A673 (cell line): Measurements from ENCODE around the gene PTH1R. TPM values are rescaled to one million over a fixed set of nuclear protein-coding genes. Genes with fewer than 3 reads are reported as not detected.

Experiments
- BruUV-seq: library from RNA; stranded (reverse); fragments of 400-500 nt; replicated peaks from 2 replicates; lab custom pipeline; 2021; lab: Mats Ljungman, UMichigan
- CTCF ChIA-PET: fragments of 300-600 bp; sonication (Branson Sonifier 250); formaldehyde crosslinking; loops from one replicate; lab custom pipeline; 2022; ENCODE audit warnings: antibody characterized with exemption; lab: Charles Lee
- POLR2A ChIA-PET: fragments of 300-600 bp; sonication (Branson Sonifier 250); formaldehyde crosslinking; loops from one replicate; lab custom pipeline; 2022; ENCODE audit warnings: antibody characterized with exemption; ENCODE audit not compliant: low non-redundant PET; lab: Charles Lee
- DNase-seq: peaks from one replicate; pipeline ENCODE4 v3.0.0-alpha.2; 2015; ENCODE audit warnings: low spot score
- H3K27ac ChIP-seq: fragments of 200-600 bp; sonication (generic); 2 replicates; pipeline ENCODE4 v1.5.1; 2016; ENCODE audit warnings: mixed run types, low read depth, mild to moderate bottlenecking, mixed read lengths, antibody characterized with exemption, low read length; ENCODE audit not compliant: poor library complexity, severe bottlenecking
- H3K27me3 ChIP-seq: fragments of 200-600 bp; sonication (generic); replicated peaks from 2 replicates; pipeline ENCODE4 v1.6.1; 2017; ENCODE audit warnings: mixed run types, low read depth, mild to moderate bottlenecking, mixed read lengths, antibody characterized with exemption, low read length; ENCODE audit not compliant: insufficient read depth, poor library complexity
- H3K36me3 ChIP-seq: fragments of 200-600 bp; sonication (generic); 2 replicates; pipeline ENCODE4 v1.6.1; 2016; ENCODE audit warnings: mixed run types, mild to moderate bottlenecking, mixed read lengths, antibody characterized with exemption, low read length; ENCODE audit not compliant: insufficient read depth, poor library complexity, severe bottlenecking
- H3K4me1 ChIP-seq: fragments of 200-600 bp; sonication (generic); 2 replicates; pipeline ENCODE4 v1.6.1; 2017; ENCODE audit warnings: mixed run types, mild to moderate bottlenecking, mixed read lengths, antibody characterized with exemption, low read length; ENCODE audit not compliant: insufficient read depth, poor library complexity, severe bottlenecking
- H3K4me3 ChIP-seq: fragments of 200-600 bp; sonication (generic); 2 replicates; pipeline ENCODE4 v1.5.1; 2016; ENCODE audit warnings: low read depth, mixed run types, mild to moderate bottlenecking, mixed read lengths, low read length; ENCODE audit not compliant: poor library complexity, severe bottlenecking
- H3K9me3 ChIP-seq: fragments of 200-600 bp; sonication (generic); 2 replicates; pipeline ENCODE4 v1.6.1; 2016; ENCODE audit warnings: mixed run types, low read depth, mild to moderate bottlenecking, mixed read lengths, antibody characterized with exemption, low read length; ENCODE audit not compliant: poor library complexity, severe bottlenecking
- CTCF ChIP-seq: fragments of 300-800, 200-600 bp; sonication (generic); conservative IDR thresholded peaks from 2 replicates; pipeline ENCODE4 v1.5.1; 2017; ENCODE audit warnings: low read depth, mild to moderate bottlenecking, antibody characterized with exemption, low read length, moderate library complexity, mixed read lengths
- EZH2 ChIP-seq: fragments of 200-600 bp; sonication (generic); IDR thresholded peaks from 2 replicates; pipeline ENCODE4 v1.6.1; 2017; ENCODE audit warnings: borderline replicate concordance, low read depth, mild to moderate bottlenecking, mixed read lengths, antibody characterized with exemption, low read length; ENCODE audit not compliant: poor library complexity, severe bottlenecking
- intact Hi-C: fragments of 100-400 bp; cut with micrococcal nuclease; formaldehyde crosslinking; loops from one replicate; pipeline ENCODE4 v1.10.0; 2022; ENCODE audit not compliant: unreplicated experiment
- total RNA-seq: library from RNA; stranded (reverse); gene quantifications from 2 replicates; pipeline ENCODE4 v1.2.3, GENCODE V29; 2021

PTH1R gene
- total RNA-seq, 1 experiment from 2014 or later: 1.2 TPM

- Histone ChIP-seq H3K27me3 (no peaks in the 10 kb centered on the region), H3K27ac (no peak overlapping the region), H3K9me3 (no peaks in the 10 kb centered on the region), H3K4me3 (no peak overlapping the region), H3K36me3 (no peaks in the 10 kb centered on the region), H3K4me1 (no peaks in the 10 kb centered on the region)
- no peak for DNase-seq
- TF ChIP-seq EZH2 (no peak), CTCF (no peak)
- intact Hi-C loops: no loop called here
- no TSS peak for BruUV-seq
- ChIA-PET CTCF (no interaction called here), POLR2A (no interaction called here)
Observed at GRCh38 chr3:46831316-46831715, 46.2 kb upstream of the PTH1R start.

- CTCF ChIA-PET: no interaction called here
Observed at GRCh38 chr3:46831841-46832240, 45.7 kb upstream of the PTH1R start.

GRCh38 chr3:46833346-46834300 is 43.9 kb upstream of the PTH1R start:
- Histone ChIP-seq H3K4me1 (no peaks in the 10 kb centered on the region), H3K4me3 (no peak overlapping the region), H3K9me3 (no peaks in the 10 kb centered on the region), H3K27ac (no peak overlapping the region), H3K36me3 (no peaks in the 10 kb centered on the region), H3K27me3 (no peaks in the 10 kb centered on the region)
- BruUV-seq: no TSS peak
- ChIA-PET POLR2A (no interaction called here), CTCF (no interaction called here)
- DNase-seq: no peak
- TF ChIP-seq EZH2: no peak
- intact Hi-C loops: no loop called here

More at GRCh38 chr3:46831841-46832240, 45.7 kb upstream of the PTH1R start:
- H3K36me3 ChIP-seq: no peaks in the 10 kb centered on the region
- no peak overlapping the region for H3K4me3 ChIP-seq
- no TSS peak for BruUV-seq
- H3K9me3 ChIP-seq: no peaks in the 10 kb centered on the region
- POLR2A ChIA-PET: no interaction called here
- no peak for DNase-seq
- H3K27me3 ChIP-seq: no peaks in the 10 kb centered on the region
- TF ChIP-seq CTCF (no peak), EZH2 (no peak)
- no peaks in the 10 kb centered on the region for H3K4me1 ChIP-seq
- no peak overlapping the region for H3K27ac ChIP-seq
- intact Hi-C loops: no loop called here
